DMS53 treated with DMSO at 0.1 percent for 48 hours (cell line): ENCODE results near the gene ZNF692.
A peak's percentile ranks its signal among the peaks of the same experiment; 100 is the strongest.

Experiments
- DNase-seq: peaks from one replicate; lab custom pipeline; 2025; ENCODE audit not compliant: unreplicated experiment; lab: John Stamatoyannopoulos, UW

The ZNF692 gene

GRCh38 chr1:248828845-248829244 lies 30.0 kb downstream of the ZNF692 start:
- no peak for DNase-seq

- DNase-seq: peak; percentile 91
Measured at GRCh38 chr1:248825909-248826760, 32.8 kb downstream of the ZNF692 start, which contains the start of gene SH3BP5L. TSS of gene SH3BP5L (minus strand) at chr1:248825915. CDS start at chr1:248824935, 980 bp downstream.

GRCh38 chr1:248825573-248825908 lies 33.3 kb downstream of the ZNF692 start:
- DNase-seq: no peak

GRCh38 chr1:248825136-248825535 lies 33.7 kb downstream of the ZNF692 start:
- no peak for DNase-seq

GRCh38 chr1:248824701-248825100 lies 34.2 kb downstream of the ZNF692 start:
- DNase-seq: no peak

- DNase-seq: no peak
Measured at GRCh38 chr1:248824301-248824700, 34.6 kb downstream of the ZNF692 start.

GRCh38 chr1:248823517-248824001 lies 35.3 kb downstream of the ZNF692 start:
- no peak for DNase-seq

GRCh38 chr1:248822148-248823032 lies 36.5 kb downstream of the ZNF692 start:
- DNase-seq: no peak

GRCh38 chr1:248821641-248822040 lies 37.2 kb downstream of the ZNF692 start:
- DNase-seq: no peak

- DNase-seq: no peak
Measured at GRCh38 chr1:248821101-248821500, 37.8 kb downstream of the ZNF692 start.

- DNase-seq: no peak
Measured at GRCh38 chr1:248820041-248820585, 38.8 kb downstream of the ZNF692 start.

GRCh38 chr1:248818505-248819374 lies 40.1 kb downstream of the ZNF692 start:
- no peak for DNase-seq

GRCh38 chr1:248817065-248817464 lies 41.8 kb downstream of the ZNF692 start:
- DNase-seq: no peak

- DNase-seq: no peak
Measured at GRCh38 chr1:248816042-248816851, 42.6 kb downstream of the ZNF692 start.

- no peak for DNase-seq
Measured at GRCh38 chr1:248815407-248816034, 43.4 kb downstream of the ZNF692 start.

GRCh38 chr1:248814351-248814750 lies 44.5 kb downstream of the ZNF692 start:
- no peak for DNase-seq

GRCh38 chr1:248813546-248813945 lies 45.3 kb downstream of the ZNF692 start:
- no peak for DNase-seq

GRCh38 chr1:248812736-248813425 lies 46.0 kb downstream of the ZNF692 start:
- no peak for DNase-seq
